Stomach (tissue), 4 donors: ENCODE results near the gene CXCL1.

Source experiments
- POLR2A ChIP-seq, 4 donors: fragments of 450-650 bp; IDR thresholded peaks; one replicate each; pipeline ENCODE4 v1.6.1; 2016; ENCODE audit warnings: antibody characterized with exemption in 4 of 4, control low read depth in 2 of 4, mild to moderate bottlenecking in 1 of 4, moderate library complexity in 1 of 4
- TF ChIP-seq, protein P1 (sequence below), 7 experiments: fragments of 450-650 bp in 4 of 7; fragments of 200-600 bp in 3 of 7; sonication (generic) in 3 of 7; IDR thresholded peaks; one replicate each; pipeline ENCODE4 v1.5.1; 2016 to 2019; ENCODE audit warnings: antibody characterized with exemption in 7 of 7, control low read depth in 2 of 7, mild to moderate bottlenecking in 1 of 7

DNA sequence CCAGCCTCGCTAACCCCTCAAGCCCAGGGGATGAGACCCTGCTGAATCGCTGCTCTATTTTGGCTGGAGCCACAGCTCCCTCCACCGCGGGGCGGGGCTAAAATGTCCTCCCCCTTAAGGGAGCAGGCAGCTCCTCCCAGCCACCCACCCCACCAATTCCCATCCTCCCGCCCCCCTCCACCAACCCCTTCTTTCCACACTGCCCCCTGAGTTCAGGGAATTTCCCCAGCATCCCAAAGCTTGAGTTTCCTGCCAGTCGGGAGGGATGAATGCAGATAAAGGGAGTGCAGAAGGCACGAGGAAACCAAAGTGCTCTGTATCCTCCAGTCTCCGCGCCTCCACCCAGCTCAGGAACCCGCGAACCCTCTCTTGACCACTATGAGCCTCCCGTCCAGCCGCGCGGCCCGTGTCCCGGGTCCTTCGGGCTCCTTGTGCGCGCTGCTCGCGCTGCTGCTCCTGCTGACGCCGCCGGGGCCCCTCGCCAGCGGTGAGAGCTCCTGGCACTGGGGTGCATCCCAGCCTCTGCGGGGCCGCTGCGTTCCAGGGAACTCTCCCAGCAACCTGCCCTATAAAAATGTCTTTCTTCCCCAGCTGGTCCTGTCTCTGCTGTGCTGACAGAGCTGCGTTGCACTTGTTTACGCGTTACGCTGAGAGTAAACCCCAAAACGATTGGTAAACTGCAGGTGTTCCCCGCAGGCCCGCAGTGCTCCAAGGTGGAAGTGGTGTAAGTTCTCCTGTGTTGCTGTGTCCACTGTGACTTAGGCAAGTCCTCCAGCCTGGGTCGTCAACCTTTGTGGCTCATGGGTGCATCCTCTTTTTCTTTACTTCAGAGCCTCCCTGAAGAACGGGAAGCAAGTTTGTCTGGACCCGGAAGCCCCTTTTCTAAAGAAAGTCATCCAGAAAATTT, 32.6 kb upstream of the CXCL1 start, which contains the start of gene CXCL6:
- TF ChIP-seq, protein P1, sequence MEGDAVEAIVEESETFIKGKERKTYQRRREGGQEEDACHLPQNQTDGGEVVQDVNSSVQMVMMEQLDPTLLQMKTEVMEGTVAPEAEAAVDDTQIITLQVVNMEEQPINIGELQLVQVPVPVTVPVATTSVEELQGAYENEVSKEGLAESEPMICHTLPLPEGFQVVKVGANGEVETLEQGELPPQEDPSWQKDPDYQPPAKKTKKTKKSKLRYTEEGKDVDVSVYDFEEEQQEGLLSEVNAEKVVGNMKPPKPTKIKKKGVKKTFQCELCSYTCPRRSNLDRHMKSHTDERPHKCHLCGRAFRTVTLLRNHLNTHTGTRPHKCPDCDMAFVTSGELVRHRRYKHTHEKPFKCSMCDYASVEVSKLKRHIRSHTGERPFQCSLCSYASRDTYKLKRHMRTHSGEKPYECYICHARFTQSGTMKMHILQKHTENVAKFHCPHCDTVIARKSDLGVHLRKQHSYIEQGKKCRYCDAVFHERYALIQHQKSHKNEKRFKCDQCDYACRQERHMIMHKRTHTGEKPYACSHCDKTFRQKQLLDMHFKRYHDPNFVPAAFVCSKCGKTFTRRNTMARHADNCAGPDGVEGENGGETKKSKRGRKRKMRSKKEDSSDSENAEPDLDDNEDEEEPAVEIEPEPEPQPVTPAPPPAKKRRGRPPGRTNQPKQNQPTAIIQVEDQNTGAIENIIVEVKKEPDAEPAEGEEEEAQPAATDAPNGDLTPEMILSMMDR (IDR thresholded peaks at IDR 0.05), result no peak
- TF ChIP-seq POLR2A (IDR thresholded peaks at IDR 0.05), result no peak
